Tibial artery (tissue), 4 donors: ENCODE data around the gene KIF26B.

Source experiments
- DNase-seq, 2 donors: peaks; one replicate each; pipeline ENCODE4 v3.0.0-alpha.2; 2019
- H3K27ac ChIP-seq, 2 donors: fragments of 200-600 bp; sonication (generic) in 1 of 2; 1 replicate in 1 of 2; 2 replicates in 1 of 2; pipeline ENCODE4 v1.5.1; 2018 to 2019; ENCODE audit warnings: mild to moderate bottlenecking in 1 of 2
- H3K27me3 ChIP-seq, 2 donors: fragments of 200-600 bp; sonication (generic) in 1 of 2; one replicate each; pipeline versions ENCODE4 v1.5.1 to v1.6.0; 2016 to 2019
- H3K36me3 ChIP-seq, 3 donors: fragments of 200-600 bp; sonication (generic) in 2 of 3; one replicate each; pipeline ENCODE4 v1.5.1; 2016 to 2019; ENCODE audit warnings: mild to moderate bottlenecking in 2 of 3
- H3K4me1 ChIP-seq, 4 donors: fragments of 200-600 bp; sonication (generic) in 2 of 4; 1 replicate in 3 of 4; 2 replicates in 1 of 4; pipeline ENCODE4 v1.5.1; 2016 to 2019
- H3K4me3 ChIP-seq, 2 donors: fragments of 200-600 bp; sonication (generic) in 1 of 2; 1 replicate in 1 of 2; 2 replicates in 1 of 2; pipeline ENCODE4 v1.5.1; 2018 to 2019; ENCODE audit warnings: mild to moderate bottlenecking in 2 of 2
- H3K9me3 ChIP-seq, 3 donors: fragments of 200-600 bp; sonication (generic) in 1 of 3; one replicate each; pipeline ENCODE4 v1.5.1; 2016 to 2019
- CTCF ChIP-seq, 2 experiments: fragments of 200-600 bp in 1 of 2; fragments of 450-650 bp in 1 of 2; IDR thresholded peaks; one replicate each; pipeline ENCODE4 v1.5.1; 2017 to 2019; ENCODE audit warnings: antibody characterized with exemption in 2 of 2, mild to moderate bottlenecking in 1 of 2, moderate library complexity in 1 of 2
- intact Hi-C: fragments of 100-400 bp; cut with DNase I; formaldehyde crosslinking; loops from one replicate; pipeline ENCODE4 v1.15.0; 2023; ENCODE audit warnings: low total_unique reads

KIF26B gene

GRCh38 chr1:245537992-245538391, 383.2 kb downstream of the KIF26B start:
- Histone ChIP-seq H3K4me3 (no peak overlapping the region), H3K36me3 (no peaks in the 10 kb centered on the region), H3K27ac (no peak overlapping the region), H3K4me1 (no peaks in the 10 kb centered on the region), H3K9me3 (no peaks in the 10 kb centered on the region), H3K27me3 (peaks cover 0 to 4% of the 10 kb centered on the region in 2 donors)
- intact Hi-C loops: no loop called here
- no peak for TF ChIP-seq CTCF (IDR thresholded peaks at IDR 0.05)
- DNase-seq: no peak

- peaks cover 0 to 4% of the 10 kb centered on the region in 2 donors for H3K27me3 ChIP-seq
- no peak for DNase-seq
Measured at GRCh38 chr1:245538671-245539070, 383.9 kb downstream of the KIF26B start.

GRCh38 chr1:245541369-245541768, 386.6 kb downstream of the KIF26B start:
- DNase-seq: no peak
- H3K27ac ChIP-seq: no peak overlapping the region

More at GRCh38 chr1:245538671-245539070, 383.9 kb downstream of the KIF26B start:
- no peaks in the 10 kb centered on the region for H3K36me3 ChIP-seq
- no peak overlapping the region for H3K4me3 ChIP-seq
- no peaks in the 10 kb centered on the region for H3K9me3 ChIP-seq
- no peak for TF ChIP-seq CTCF (IDR thresholded peaks at IDR 0.05)
- no peak overlapping the region for H3K27ac ChIP-seq
- intact Hi-C loops: no loop called here
- H3K4me1 ChIP-seq: no peaks in the 10 kb centered on the region

GRCh38 chr1:245542365-245542764, 387.6 kb downstream of the KIF26B start:
- Histone ChIP-seq H3K36me3 (no peaks in the 10 kb centered on the region), H3K27ac (no peak overlapping the region), H3K27me3 (no peaks in the 10 kb centered on the region), H3K9me3 (no peaks in the 10 kb centered on the region), H3K4me1 (no peaks in the 10 kb centered on the region), H3K4me3 (no peak overlapping the region)
- intact Hi-C loops: no loop called here
- TF ChIP-seq CTCF (IDR thresholded peaks at IDR 0.05): no peak
- no peak for DNase-seq

More at GRCh38 chr1:245541369-245541768, 386.6 kb downstream of the KIF26B start:
- H3K27me3 ChIP-seq: peaks cover 0 to 4% of the 10 kb centered on the region in 2 donors
- intact Hi-C loops: no loop called here
- H3K4me3 ChIP-seq: no peak overlapping the region
- H3K36me3 ChIP-seq: no peaks in the 10 kb centered on the region
- H3K9me3 ChIP-seq: no peaks in the 10 kb centered on the region
- H3K4me1 ChIP-seq: no peaks in the 10 kb centered on the region
- TF ChIP-seq CTCF (IDR thresholded peaks at IDR 0.05): no peak

- H3K9me3 ChIP-seq: no peaks in the 10 kb centered on the region
- no peaks in the 10 kb centered on the region for H3K4me1 ChIP-seq
- no peak for TF ChIP-seq CTCF (IDR thresholded peaks at IDR 0.05)
- no peak overlapping the region for H3K27ac ChIP-seq
- intact Hi-C loops: no loop called here
- no peak overlapping the region for H3K4me3 ChIP-seq
- H3K36me3 ChIP-seq: no peaks in the 10 kb centered on the region
- no peak for DNase-seq
- no peaks in the 10 kb centered on the region for H3K27me3 ChIP-seq
Measured at GRCh38 chr1:245544236-245544635, 389.5 kb downstream of the KIF26B start.

GRCh38 chr1:245546875-245547274, 392.1 kb downstream of the KIF26B start:
- H3K9me3 ChIP-seq: no peaks in the 10 kb centered on the region
- H3K36me3 ChIP-seq: no peaks in the 10 kb centered on the region
- no peak overlapping the region for H3K27ac ChIP-seq
- DNase-seq: no peak
- no peak for TF ChIP-seq CTCF (IDR thresholded peaks at IDR 0.05)
- no peaks in the 10 kb centered on the region for H3K4me1 ChIP-seq
- intact Hi-C loops: no loop called here
- no peak overlapping the region for H3K4me3 ChIP-seq
- H3K27me3 ChIP-seq: no peaks in the 10 kb centered on the region
